Fibroblast of skin of left quadriceps (primary cell): ENCODE results near the gene HECW1.

Source experiments
- DNase-seq, 2 experiments: peaks; one replicate each; pipeline ENCODE4 v3.0.0-alpha.2; 2013; ENCODE audit warnings: low read depth in 2 of 2

The HECW1 gene

GRCh38 chr7:43430411-43430810 lies 318.0 kb downstream of the HECW1 start:
- DNase-seq: no peak

- DNase-seq: no peak
These were observed 318.7 kb downstream of the HECW1 start for GRCh38 chr7:43431020-43431595.

GRCh38 chr7:43433639-43434038 lies 321.2 kb downstream of the HECW1 start:
- DNase-seq: no peak

GRCh38 chr7:43437001-43437400 lies 324.6 kb downstream of the HECW1 start:
- DNase-seq: no peak

- DNase-seq: no peak
These were observed 326.5 kb downstream of the HECW1 start for GRCh38 chr7:43438897-43439479.

GRCh38 chr7:43439631-43440401 lies 327.4 kb downstream of the HECW1 start:
- no peak for DNase-seq

GRCh38 chr7:43441231-43442130 lies 329.0 kb downstream of the HECW1 start:
- DNase-seq: no peak

GRCh38 chr7:43443381-43443780 lies 330.9 kb downstream of the HECW1 start:
- DNase-seq: no peak

GRCh38 chr7:43444711-43445578 lies 332.5 kb downstream of the HECW1 start:
- DNase-seq: no peak

GRCh38 chr7:43449577-43449976 lies 337.1 kb downstream of the HECW1 start:
- no peak for DNase-seq

GRCh38 chr7:43450894-43451293 lies 338.4 kb downstream of the HECW1 start:
- no peak for DNase-seq

GRCh38 chr7:43454936-43455518 lies 342.6 kb downstream of the HECW1 start:
- DNase-seq: peak in 1 of 2 experiments; percentile 33

GRCh38 chr7:43456200-43456599 lies 343.8 kb downstream of the HECW1 start:
- DNase-seq: no peak

- no peak for DNase-seq
These were observed 346.0 kb downstream of the HECW1 start for GRCh38 chr7:43458330-43459018.

GRCh38 chr7:43459019-43459337 lies 346.5 kb downstream of the HECW1 start:
- no peak for DNase-seq

- no peak for DNase-seq
These were observed 348.4 kb downstream of the HECW1 start for GRCh38 chr7:43460733-43461348.

- no peak for DNase-seq
These were observed 349.0 kb downstream of the HECW1 start for GRCh38 chr7:43461349-43462024.

GRCh38 chr7:43462836-43463235 lies 350.4 kb downstream of the HECW1 start:
- no peak for DNase-seq

- DNase-seq: no peak
These were observed 351.0 kb downstream of the HECW1 start for GRCh38 chr7:43463401-43463980.
